IPS-18a (cell line): ENCODE results near the gene RABEP2.
A peak's percentile ranks its signal among the peaks of the same experiment; 100 is the strongest.
"Not testable (repeated sequence)": the region's sequence is repeated elsewhere in the genome, so short reads cannot be mapped to it uniquely, and the experiment has no call there.

ENCODE experiments used
- H3K27ac ChIP-seq: one replicate; pipeline ENCODE4 v1.5.1; 2013; ENCODE audit warnings: low read length
- H3K27me3 ChIP-seq: one replicate; pipeline ENCODE4 v1.6.1; 2013; ENCODE audit warnings: mild to moderate bottlenecking, low read length; ENCODE audit not compliant: control insufficient read depth, insufficient read depth
- H3K36me3 ChIP-seq: one replicate; pipeline ENCODE4 v1.6.1; 2013; ENCODE audit warnings: low read depth, low read length; ENCODE audit not compliant: control insufficient read depth
- H3K4me1 ChIP-seq: one replicate; pipeline ENCODE4 v1.6.1; 2013; ENCODE audit warnings: low read depth, low read length; ENCODE audit not compliant: control insufficient read depth
- H3K4me3 ChIP-seq: one replicate; pipeline ENCODE4 v1.5.1; 2013; ENCODE audit warnings: low read length
- H3K9ac ChIP-seq: one replicate; pipeline ENCODE4 v1.6.1; 2013; ENCODE audit warnings: mild to moderate bottlenecking, low read length, moderate library complexity
- H3K9me3 ChIP-seq: one replicate; pipeline ENCODE4 v1.6.1; 2013; ENCODE audit warnings: low read depth, low read length; ENCODE audit not compliant: control insufficient read depth

RABEP2 gene

GRCh38 chr16:28875134-28876018, 49.7 kb downstream of the RABEP2 start:
- Histone ChIP-seq H3K27ac (no peak overlapping the region), H3K36me3 (peaks cover 9% of the 10 kb centered on the region), H3K4me1 (no peaks in the 10 kb centered on the region), H3K9me3 (no peaks in the 10 kb centered on the region), H3K9ac (no peak overlapping the region), H3K4me3 (no peak overlapping the region), H3K27me3 (no peaks in the 10 kb centered on the region)

- peaks cover 18% of the 10 kb centered on the region for H3K36me3 ChIP-seq
Observed at GRCh38 chr16:28874406-28874805, 50.6 kb downstream of the RABEP2 start.

GRCh38 chr16:28873543-28874201, 51.4 kb downstream of the RABEP2 start:
- Histone ChIP-seq H3K36me3 (peaks cover 25% of the 10 kb centered on the region), H3K4me1 (no peaks in the 10 kb centered on the region), H3K27ac (no peak overlapping the region), H3K9ac (no peak overlapping the region), H3K27me3 (no peaks in the 10 kb centered on the region), H3K4me3 (no peak overlapping the region), H3K9me3 (no peaks in the 10 kb centered on the region)

More at GRCh38 chr16:28874406-28874805, 50.6 kb downstream of the RABEP2 start:
- H3K9ac ChIP-seq: no peak overlapping the region
- H3K27me3 ChIP-seq: no peaks in the 10 kb centered on the region
- no peaks in the 10 kb centered on the region for H3K9me3 ChIP-seq
- H3K4me1 ChIP-seq: no peaks in the 10 kb centered on the region
- H3K27ac ChIP-seq: no peak overlapping the region
- no peak overlapping the region for H3K4me3 ChIP-seq

GRCh38 chr16:28872952-28873351, 52.1 kb downstream of the RABEP2 start:
- Histone ChIP-seq H3K9ac (no peak overlapping the region), H3K9me3 (no peaks in the 10 kb centered on the region), H3K36me3 (peaks cover 27% of the 10 kb centered on the region)

GRCh38 chr16:28869201-28869600, 55.8 kb downstream of the RABEP2 start:
- Histone ChIP-seq H3K4me1 (peaks cover 3% of the 10 kb centered on the region), H3K9ac (no peak overlapping the region), H3K9me3 (no peaks in the 10 kb centered on the region), H3K36me3 (peaks cover 35% of the 10 kb centered on the region), H3K27ac (no peak overlapping the region), H3K27me3 (no peaks in the 10 kb centered on the region), H3K4me3 (no peak overlapping the region)

More at GRCh38 chr16:28872952-28873351, 52.1 kb downstream of the RABEP2 start:
- H3K4me1 ChIP-seq: no peaks in the 10 kb centered on the region
- H3K4me3 ChIP-seq: no peak overlapping the region
- no peak overlapping the region for H3K27ac ChIP-seq
- no peaks in the 10 kb centered on the region for H3K27me3 ChIP-seq

GRCh38 chr16:28867646-28868045, 57.4 kb downstream of the RABEP2 start:
- not testable (repeated sequence) for H3K9me3 ChIP-seq, H3K27me3 ChIP-seq, H3K4me3 ChIP-seq, H3K9ac ChIP-seq, H3K27ac ChIP-seq, H3K4me1 ChIP-seq
- peaks cover 32% of the 10 kb centered on the region for H3K36me3 ChIP-seq

GRCh38 chr16:28867241-28867640, 57.8 kb downstream of the RABEP2 start:
- Histone ChIP-seq H3K27me3 (no peaks in the 10 kb centered on the region), H3K9ac (no peak overlapping the region), H3K27ac (no peak overlapping the region), H3K4me3 (no peak overlapping the region), H3K4me1 (peaks cover 3% of the 10 kb centered on the region), H3K9me3 (no peaks in the 10 kb centered on the region), H3K36me3 (peaks cover 32% of the 10 kb centered on the region)

- no peaks in the 10 kb centered on the region for H3K9me3 ChIP-seq
- H3K4me3 ChIP-seq: no peak overlapping the region
- no peak overlapping the region for H3K27ac ChIP-seq
- peaks cover 30% of the 10 kb centered on the region for H3K36me3 ChIP-seq
- peaks cover 3% of the 10 kb centered on the region for H3K4me1 ChIP-seq
- H3K9ac ChIP-seq: no peak overlapping the region
- no peaks in the 10 kb centered on the region for H3K27me3 ChIP-seq
Observed at GRCh38 chr16:28866454-28866804, 58.6 kb downstream of the RABEP2 start.

GRCh38 chr16:28865722-28866453, 59.1 kb downstream of the RABEP2 start:
- Histone ChIP-seq H3K4me3 (no peak overlapping the region), H3K27me3 (no peaks in the 10 kb centered on the region), H3K9me3 (no peaks in the 10 kb centered on the region), H3K9ac (no peak overlapping the region), H3K36me3 (peaks cover 30% of the 10 kb centered on the region), H3K27ac (no peak overlapping the region), H3K4me1 (peaks cover 3% of the 10 kb centered on the region)

- Histone ChIP-seq H3K4me1 (peaks cover 3% of the 10 kb centered on the region), H3K9ac (peak overlapping the region; percentile 89), H3K27me3 (no peaks in the 10 kb centered on the region), H3K9me3 (no peaks in the 10 kb centered on the region), H3K4me3 (peak overlapping the region; percentile 83), H3K36me3 (peaks cover 27% of the 10 kb centered on the region), H3K27ac (no peak overlapping the region)
Observed at GRCh38 chr16:28865001-28865688, 59.9 kb downstream of the RABEP2 start.
